CD4-positive, alpha-beta T cell treated with Interleukin-6 at 100 ng/mL for 8 hours (primary cell): ENCODE data around the gene CCM2.

Experiments
- DNase-seq: peaks from one replicate; pipeline ENCODE4 v3.0.0-alpha.2; 2020; ENCODE audit warnings: mixed read lengths, low spot score

The CCM2 gene

DNA sequence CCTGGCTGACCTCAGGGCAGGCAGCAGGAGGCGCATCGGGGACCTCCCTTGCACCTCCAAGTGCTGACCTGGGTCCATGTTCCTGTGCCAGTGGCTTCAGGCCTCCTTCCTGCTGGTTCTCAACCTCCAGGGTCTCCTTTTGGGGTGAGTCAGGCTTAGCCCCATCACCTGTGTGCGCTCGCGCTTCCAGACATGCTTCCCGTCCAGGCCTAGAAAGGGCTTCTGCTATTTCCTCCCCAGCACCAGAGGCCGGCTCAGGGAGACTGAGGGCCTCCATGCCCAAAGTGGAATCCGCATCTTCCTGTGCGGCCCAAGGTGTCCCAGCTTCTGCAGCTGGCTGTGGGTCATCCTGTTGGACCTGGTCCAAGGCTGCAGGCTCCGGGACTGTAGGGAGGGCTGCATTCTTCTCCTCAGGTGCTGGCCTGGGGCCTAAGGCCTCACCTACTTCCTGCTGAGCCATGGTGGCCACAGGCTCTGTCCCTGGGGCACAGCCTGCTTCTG, 82.9 kb downstream of the CCM2 start:
- DNase-seq = no peak

GRCh38 chr7:45084336-45084735, 84.3 kb downstream of the CCM2 start:
- no peak for DNase-seq

- no peak for DNase-seq
Observed at GRCh38 chr7:45084901-45085618, 85.1 kb downstream of the CCM2 start.

DNA sequence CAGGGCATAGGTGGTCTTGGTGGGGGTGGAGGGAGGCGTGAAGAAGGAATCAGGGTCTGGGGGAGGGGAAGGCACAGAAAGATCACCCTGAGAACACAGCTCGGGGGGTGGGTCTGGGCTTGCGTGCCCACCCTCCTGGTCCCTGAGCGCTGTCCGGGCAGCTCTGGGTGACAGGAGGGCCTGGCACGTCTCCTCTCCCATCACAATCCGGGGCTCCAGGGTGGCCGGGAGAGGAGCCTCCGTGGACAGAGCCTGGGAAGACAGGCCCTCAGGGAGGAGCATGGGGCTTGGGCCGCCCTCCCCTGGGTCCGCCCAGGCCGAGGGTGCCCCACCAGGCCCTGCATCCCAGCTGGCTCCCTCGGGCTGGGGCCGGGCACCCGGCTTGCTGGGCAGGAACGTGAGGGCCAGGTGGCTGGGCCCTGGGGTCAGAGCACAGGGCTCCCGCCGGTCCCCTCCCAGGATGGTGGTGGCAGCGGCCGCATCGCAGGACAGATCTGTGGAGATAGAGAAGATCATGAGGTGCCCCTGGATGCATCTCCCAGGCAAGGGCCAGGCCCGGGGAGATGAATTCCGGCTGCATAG, 85.7 kb downstream of the CCM2 start:
- no peak for DNase-seq

- no peak for DNase-seq
Observed at GRCh38 chr7:45086331-45087065, 86.5 kb downstream of the CCM2 start.

GRCh38 chr7:45087301-45088145, 87.5 kb downstream of the CCM2 start:
- no peak for DNase-seq

- DNase-seq = no peak
Observed at GRCh38 chr7:45088146-45088701, 88.2 kb downstream of the CCM2 start.

- no peak for DNase-seq
Observed at GRCh38 chr7:45088821-45089340, 88.9 kb downstream of the CCM2 start, which contains the start of gene NACAD. NACAD (minus strand) TSS chr7:45088969; CDS start chr7:45088894, 75 bp downstream.

- peak; percentile 38 for DNase-seq
Observed at GRCh38 chr7:45089341-45089891, 89.4 kb downstream of the CCM2 start.

DNA sequence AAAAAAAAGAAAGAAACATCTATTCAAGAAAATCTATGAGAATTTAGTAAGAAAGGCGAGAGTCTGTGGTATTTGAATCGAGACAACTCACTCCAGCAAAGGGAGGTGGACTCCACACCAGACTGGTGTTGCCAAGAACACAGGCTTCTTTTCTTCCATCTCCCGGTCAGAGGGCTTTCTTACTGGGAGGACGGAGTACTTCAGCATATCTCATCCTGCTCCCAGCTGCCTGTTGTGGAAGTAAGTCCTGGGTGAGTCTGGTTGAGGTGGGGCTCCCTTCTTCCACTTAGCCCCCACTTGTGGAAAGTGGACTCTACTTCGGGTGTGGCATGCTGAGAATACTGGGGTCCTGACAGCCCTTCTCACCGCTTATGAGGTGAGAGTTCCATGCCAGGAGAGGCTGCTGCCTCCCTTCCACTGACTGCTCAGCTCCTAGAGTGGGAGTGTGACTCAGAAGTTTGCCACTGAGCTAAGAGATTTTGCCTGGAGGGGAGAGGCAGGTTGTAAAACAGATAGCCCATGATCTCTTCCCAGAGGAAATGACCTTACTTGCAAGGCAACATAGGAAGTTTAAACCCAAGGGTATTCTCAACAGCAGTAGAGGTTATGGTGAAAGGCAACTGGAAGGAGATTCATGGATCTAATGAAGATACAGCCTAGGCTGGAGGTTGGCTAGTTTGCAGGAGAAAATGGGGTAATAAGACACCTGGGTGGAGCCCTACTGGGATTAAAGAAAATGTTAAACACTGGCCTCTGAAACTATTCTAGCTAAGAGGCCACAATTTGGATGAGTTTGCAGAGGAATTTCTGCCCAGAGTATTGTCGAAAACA, 92.3 kb downstream of the CCM2 start:
- no peak for DNase-seq

GRCh38 chr7:45092931-45093235, 92.9 kb downstream of the CCM2 start:
- DNase-seq = no peak

DNA sequence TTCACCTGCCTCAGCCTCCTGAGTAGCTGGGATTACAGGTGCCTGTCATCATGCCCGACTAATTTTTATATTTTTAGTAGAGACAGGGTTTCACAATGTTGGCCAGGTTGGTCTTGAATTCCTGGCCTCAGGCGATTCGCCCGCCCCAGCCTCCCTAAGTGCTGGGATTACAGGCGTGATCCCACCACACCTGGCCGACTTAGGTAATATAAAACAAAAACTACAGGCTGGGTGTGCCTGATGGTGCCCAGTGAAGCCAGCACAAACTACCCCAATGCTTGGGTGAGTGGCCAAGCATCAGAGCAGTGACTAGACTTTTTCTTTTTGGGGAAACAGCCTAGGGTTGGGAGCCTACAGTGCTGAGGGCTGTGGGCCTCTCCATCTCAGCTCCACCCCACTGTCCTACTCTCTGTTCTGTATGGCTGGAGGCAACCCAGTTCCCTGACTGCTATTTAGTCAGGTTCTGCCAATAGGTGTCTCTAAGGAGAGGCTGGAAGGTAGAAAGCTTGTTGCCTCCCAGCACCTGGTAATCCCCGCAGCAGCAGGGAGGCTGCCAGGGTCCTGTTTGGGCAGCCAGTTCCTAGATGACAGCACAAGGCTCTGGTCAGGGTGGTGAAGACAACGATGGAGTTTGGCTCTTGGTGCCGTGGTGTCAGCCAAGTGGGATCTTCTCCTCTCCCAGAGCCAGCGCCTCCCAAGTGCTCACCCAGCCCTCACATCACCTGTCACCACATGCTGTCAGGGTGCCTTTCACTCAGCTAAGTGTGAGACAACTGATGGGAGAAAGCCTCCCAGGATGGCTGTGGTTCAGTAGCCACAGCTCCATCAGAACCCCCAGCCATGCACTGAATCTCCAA, 99.2 kb downstream of the CCM2 start:
- no peak for DNase-seq

DNA sequence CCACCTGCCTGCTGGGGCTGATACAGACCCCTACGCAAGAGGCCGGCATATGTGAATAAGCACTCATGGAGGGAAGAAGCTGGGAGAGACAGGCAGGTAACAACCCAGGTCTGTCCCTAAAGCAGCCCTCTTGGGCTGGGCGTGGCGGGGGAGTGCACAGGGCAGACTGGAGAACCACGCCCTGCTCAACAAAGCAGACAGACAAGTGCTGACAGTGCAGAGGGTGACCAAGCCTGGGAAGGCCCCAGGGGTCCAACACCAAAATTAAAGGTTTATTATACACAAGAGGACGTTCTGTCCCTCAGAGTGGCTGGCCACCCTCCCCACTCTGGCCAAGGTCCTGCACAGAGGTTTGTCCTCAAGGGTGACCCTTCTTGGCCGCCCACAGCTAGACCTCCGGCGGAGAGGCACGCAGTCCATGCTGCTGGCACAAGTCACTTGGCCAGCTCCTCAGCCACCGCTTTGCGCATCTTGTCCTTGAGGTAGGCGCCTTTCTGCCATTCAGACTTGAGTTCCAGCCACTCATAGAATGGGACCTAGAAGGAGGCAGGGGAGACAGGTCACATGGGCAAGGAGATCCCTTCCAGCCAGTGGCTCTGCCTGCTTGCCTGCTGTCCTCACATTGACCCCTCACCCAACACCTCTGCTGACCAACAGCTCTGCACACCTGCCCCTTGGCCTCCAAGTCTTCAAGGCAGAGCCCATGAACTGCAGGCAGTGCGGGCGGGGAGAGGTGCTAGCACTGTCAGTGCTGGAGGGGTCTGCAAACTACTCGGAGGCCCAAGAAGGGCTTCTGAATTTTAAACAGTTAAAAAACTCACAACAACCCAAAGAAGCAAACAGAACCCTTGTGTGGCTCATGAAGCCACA, 100.1 kb downstream of the CCM2 start:
- no peak for DNase-seq

- no peak for DNase-seq
Observed at GRCh38 chr7:45100761-45101480, 100.9 kb downstream of the CCM2 start.

- DNase-seq = no peak
Observed at GRCh38 chr7:45101748-45102147, 101.7 kb downstream of the CCM2 start.

- DNase-seq = no peak
Observed at GRCh38 chr7:45102785-45103712, 103.0 kb downstream of the CCM2 start.
